Measurements from ENCODE around the gene NECAB2.

The NECAB2 gene

DNA sequence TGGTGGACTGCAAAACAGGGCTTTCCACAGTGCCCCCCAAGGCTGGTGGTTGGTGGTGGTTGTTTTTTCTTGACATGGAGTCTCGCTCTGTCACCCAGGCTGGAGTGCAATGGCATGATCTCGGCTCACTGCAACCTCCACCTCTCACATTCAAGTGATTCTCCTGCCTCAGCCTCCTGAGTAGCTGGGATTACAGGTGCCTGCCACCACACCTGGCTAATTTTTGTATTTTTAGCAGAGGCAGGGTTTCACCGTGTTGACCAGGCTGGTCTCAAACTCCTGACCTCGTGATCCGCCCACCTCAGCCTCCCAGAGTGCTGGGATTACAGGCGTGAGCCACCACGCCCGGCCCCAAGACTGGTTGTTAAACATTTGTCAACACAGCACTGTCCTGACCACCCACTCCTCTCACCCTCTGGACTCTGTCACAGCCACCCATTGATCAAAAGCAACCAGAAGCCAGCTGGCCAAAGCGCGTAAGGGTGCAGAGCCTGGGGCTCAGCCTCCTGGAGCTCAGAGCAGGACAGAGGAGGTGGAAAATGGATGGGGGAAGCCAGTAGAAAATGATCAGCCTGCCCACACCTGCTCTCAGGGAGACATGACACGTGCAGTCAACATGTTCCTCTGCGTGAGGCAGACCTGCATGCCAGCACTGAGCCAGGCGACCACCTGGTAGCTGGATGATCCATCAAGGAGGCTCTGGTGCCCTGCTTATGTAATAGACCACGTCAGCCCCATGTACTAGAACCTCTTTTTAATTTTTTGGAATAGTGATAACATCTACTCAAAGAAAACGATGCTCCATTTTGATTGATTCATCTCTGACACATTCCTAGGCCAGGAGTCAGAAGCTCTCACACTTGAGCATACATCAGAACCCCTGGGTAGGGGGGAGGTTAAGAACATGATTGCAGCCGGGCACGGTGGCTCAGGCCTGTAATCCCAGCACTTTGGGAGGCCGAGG, 29.8 kb upstream of the NECAB2 start:
- no peaks in the 10 kb centered on the region for H3K27me3 ChIP-seq (ENCODE audit: insufficient read depth, poor library complexity, severe bottlenecking)
- no peak overlapping the region for H3K4me3 ChIP-seq (replicated peaks; ENCODE audit: insufficient read depth, low read length)
- DNase-seq (ENCODE audit: low read depth in 1 of 2, low spot score in 1 of 2): no peak
- TF ChIP-seq, protein P1, sequence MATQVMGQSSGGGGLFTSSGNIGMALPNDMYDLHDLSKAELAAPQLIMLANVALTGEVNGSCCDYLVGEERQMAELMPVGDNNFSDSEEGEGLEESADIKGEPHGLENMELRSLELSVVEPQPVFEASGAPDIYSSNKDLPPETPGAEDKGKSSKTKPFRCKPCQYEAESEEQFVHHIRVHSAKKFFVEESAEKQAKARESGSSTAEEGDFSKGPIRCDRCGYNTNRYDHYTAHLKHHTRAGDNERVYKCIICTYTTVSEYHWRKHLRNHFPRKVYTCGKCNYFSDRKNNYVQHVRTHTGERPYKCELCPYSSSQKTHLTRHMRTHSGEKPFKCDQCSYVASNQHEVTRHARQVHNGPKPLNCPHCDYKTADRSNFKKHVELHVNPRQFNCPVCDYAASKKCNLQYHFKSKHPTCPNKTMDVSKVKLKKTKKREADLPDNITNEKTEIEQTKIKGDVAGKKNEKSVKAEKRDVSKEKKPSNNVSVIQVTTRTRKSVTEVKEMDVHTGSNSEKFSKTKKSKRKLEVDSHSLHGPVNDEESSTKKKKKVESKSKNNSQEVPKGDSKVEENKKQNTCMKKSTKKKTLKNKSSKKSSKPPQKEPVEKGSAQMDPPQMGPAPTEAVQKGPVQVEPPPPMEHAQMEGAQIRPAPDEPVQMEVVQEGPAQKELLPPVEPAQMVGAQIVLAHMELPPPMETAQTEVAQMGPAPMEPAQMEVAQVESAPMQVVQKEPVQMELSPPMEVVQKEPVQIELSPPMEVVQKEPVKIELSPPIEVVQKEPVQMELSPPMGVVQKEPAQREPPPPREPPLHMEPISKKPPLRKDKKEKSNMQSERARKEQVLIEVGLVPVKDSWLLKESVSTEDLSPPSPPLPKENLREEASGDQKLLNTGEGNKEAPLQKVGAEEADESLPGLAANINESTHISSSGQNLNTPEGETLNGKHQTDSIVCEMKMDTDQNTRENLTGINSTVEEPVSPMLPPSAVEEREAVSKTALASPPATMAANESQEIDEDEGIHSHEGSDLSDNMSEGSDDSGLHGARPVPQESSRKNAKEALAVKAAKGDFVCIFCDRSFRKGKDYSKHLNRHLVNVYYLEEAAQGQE (IDR thresholded peaks at IDR 0.05; ENCODE audit: insufficient replicate concordance, low read depth): no peak
- no peak for TF ChIP-seq GABPA (IDR thresholded peaks at IDR 0.05; ENCODE audit: low read depth)
- TF ChIP-seq POLR2AphosphoS5 (IDR thresholded peaks at IDR 0.05; ENCODE audit: low read depth): no peak
- no peak for TF ChIP-seq SPI1 (IDR thresholded peaks at IDR 0.05; ENCODE audit: borderline replicate concordance, low read depth)
- TF ChIP-seq, protein P2, sequence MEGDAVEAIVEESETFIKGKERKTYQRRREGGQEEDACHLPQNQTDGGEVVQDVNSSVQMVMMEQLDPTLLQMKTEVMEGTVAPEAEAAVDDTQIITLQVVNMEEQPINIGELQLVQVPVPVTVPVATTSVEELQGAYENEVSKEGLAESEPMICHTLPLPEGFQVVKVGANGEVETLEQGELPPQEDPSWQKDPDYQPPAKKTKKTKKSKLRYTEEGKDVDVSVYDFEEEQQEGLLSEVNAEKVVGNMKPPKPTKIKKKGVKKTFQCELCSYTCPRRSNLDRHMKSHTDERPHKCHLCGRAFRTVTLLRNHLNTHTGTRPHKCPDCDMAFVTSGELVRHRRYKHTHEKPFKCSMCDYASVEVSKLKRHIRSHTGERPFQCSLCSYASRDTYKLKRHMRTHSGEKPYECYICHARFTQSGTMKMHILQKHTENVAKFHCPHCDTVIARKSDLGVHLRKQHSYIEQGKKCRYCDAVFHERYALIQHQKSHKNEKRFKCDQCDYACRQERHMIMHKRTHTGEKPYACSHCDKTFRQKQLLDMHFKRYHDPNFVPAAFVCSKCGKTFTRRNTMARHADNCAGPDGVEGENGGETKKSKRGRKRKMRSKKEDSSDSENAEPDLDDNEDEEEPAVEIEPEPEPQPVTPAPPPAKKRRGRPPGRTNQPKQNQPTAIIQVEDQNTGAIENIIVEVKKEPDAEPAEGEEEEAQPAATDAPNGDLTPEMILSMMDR (IDR thresholded peaks at IDR 0.05; ENCODE audit: insufficient read depth, low read length): no peak
- H3K27ac ChIP-seq (replicated peaks): no peak overlapping the region

DNA sequence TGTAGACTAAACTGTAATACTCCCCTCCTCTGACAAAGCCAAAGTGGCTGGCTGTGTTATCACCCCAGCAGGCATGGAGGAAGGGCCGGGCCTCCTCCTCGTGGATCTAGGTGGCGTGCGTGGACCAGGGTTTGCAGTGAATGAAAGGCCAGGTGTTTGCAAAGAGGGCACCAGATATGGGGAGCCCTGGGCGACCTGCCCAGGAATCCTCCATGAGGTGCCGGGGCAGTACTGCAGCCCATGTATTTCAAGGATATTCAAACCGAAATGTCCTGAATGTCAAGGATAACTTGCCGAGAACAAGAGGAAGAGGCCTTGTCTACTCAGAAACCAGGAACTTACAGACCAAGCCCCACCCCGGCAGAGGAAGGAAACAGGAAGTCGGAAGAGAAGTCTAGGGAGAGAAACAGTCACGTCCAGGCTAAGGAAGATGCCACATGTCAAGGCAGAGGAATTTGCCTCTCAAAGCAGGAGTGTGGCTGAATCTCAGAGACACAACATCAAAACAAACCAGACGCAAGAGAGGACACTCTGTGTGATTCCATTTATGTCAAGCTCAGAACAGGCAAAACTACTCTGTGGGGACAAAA, 28.7 kb upstream of the NECAB2 start:
- Histone ChIP-seq H3K4me3 (replicated peaks; ENCODE audit: insufficient read depth, low read length) (no peak overlapping the region), H3K27ac (replicated peaks) (peak overlapping the region; percentile 57)
- DNase-seq (ENCODE audit: low read depth in 1 of 2, low spot score in 1 of 2): peak in 1 of 2 experiments; percentile 87

DNA sequence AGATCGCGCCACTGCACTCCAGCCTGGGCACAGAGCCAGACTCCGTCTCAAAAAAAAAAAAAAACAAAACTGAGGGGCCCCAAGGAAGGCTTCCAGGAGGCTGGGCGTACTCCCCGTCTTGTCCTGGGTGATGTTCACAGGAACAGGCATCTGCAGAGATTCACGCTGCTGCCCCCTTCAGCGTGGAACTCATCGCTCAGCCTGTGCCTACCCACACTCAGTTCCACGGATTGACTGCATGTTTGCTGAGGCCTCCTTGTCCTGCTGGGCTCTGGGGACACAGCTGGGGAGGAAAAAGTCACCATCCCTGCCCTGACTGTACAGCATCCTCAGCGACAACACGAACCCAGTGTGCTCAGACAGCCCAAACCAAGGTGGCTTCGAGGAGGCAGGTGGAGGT, 27.9 kb upstream of the NECAB2 start:
- no peak for DNase-seq (ENCODE audit: low read depth in 1 of 2, low spot score in 1 of 2)
- H3K27ac ChIP-seq (replicated peaks): no peak overlapping the region
- TF ChIP-seq GABPA (IDR thresholded peaks at IDR 0.05; ENCODE audit: low read depth) (no peak), POLR2AphosphoS5 (IDR thresholded peaks at IDR 0.05; ENCODE audit: low read depth) (no peak), SPI1 (IDR thresholded peaks at IDR 0.05; ENCODE audit: borderline replicate concordance, low read depth) (no peak)
- TF ChIP-seq, protein P2 (IDR thresholded peaks at IDR 0.05; ENCODE audit: insufficient read depth, low read length): no peak
- TF ChIP-seq, protein P1 (IDR thresholded peaks at IDR 0.05; ENCODE audit: insufficient replicate concordance, low read depth): no peak

More for the DNA sequence above, 28.7 kb upstream of the NECAB2 start:
- H3K27me3 ChIP-seq (ENCODE audit: insufficient read depth, poor library complexity, severe bottlenecking): no peaks in the 10 kb centered on the region
- peak; percentile 45; the same call in 1 of the 2 replicates for TF ChIP-seq GABPA (IDR thresholded peaks at IDR 0.05; ENCODE audit: low read depth)
- 0 out of 2 replicates have a peak, but pooled peaks have one; percentile 47 for TF ChIP-seq POLR2AphosphoS5 (IDR thresholded peaks at IDR 0.05; ENCODE audit: low read depth)
- TF ChIP-seq, protein P1 (IDR thresholded peaks at IDR 0.05; ENCODE audit: insufficient replicate concordance, low read depth): no peak
- peak; percentile 91 for TF ChIP-seq SPI1 (IDR thresholded peaks at IDR 0.05; ENCODE audit: borderline replicate concordance, low read depth)
- TF ChIP-seq, protein P2 (IDR thresholded peaks at IDR 0.05; ENCODE audit: insufficient read depth, low read length): no peak

More for the DNA sequence above, 27.9 kb upstream of the NECAB2 start:
- Histone ChIP-seq H3K4me3 (replicated peaks; ENCODE audit: insufficient read depth, low read length) (no peak overlapping the region), H3K27me3 (ENCODE audit: insufficient read depth, poor library complexity, severe bottlenecking) (no peaks in the 10 kb centered on the region)
